Activated T-cell treated with anti-CD3 and anti-CD28 coated beads for 1 hour (primary cell): Measurements from ENCODE around the gene FHIT.

ENCODE experiments used
- DNase-seq: peaks from one replicate; pipeline ENCODE4 v3.0.0-alpha.2; 2020; ENCODE audit warnings: low read depth

Gene FHIT

DNA sequence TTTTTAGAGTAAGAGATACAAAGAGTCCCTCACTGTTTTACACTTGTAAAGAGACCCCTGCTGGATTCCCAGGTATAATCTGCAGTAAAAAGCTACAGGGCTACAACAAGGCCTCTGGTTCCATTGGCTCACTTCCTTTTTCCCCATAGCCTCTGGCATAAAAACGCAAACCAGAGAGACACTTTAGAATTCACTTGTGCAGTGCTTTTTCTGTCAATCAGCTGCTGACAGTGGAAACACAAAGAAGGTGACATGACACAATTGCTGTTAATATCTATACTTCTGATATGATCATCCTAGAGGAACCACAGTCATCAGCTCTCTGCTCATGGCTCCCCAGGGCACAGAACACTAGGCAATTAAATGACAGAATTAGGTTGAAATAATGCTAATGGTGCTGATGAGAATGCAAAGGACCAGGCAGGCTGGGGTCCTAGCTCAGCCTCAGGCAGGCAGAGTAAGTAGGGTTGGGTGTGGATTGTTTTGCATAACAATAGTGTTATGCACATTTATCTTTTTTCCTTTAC, 1533.5 kb downstream of the FHIT start:
- DNase-seq, result no peak

DNA sequence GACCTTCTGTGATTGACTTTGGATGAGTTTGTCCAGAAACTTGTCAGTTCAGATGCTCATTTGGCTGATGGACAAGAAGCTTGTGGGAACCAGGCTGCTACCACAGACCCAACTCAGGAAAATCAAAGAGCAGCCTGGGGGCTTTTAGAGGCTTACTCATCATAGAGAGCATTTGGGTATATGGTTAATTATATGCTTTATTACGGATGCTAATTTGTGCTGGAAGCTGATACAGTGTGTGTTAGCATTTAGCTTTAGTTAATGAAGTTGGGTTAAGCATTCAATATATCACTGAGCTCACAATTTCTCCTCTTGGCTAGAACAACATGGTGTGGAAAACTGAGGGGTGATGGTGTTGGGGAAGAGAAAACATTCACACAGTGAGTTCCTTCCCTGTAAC, 1537.2 kb downstream of the FHIT start:
- DNase-seq, result no peak

DNA sequence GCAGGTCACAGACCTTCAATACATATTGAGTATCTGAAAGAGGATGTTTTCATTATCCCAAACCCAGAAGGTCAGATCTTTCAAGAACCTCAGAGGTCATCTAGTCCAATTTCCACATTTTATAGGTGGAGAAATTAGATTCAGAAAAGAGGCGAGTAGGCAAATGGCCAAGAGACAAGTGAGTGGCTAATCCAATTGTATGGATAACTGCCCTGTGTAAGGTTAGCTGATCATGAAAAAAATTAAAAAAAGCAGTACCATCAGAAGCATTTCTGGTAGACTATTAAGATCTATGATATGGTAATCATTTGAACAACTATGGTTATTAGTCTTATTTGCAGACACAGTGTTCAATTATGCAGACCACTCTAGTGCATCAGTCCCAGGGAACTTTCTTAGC, 1540.7 kb downstream of the FHIT start:
- DNase-seq, result no peak

DNA sequence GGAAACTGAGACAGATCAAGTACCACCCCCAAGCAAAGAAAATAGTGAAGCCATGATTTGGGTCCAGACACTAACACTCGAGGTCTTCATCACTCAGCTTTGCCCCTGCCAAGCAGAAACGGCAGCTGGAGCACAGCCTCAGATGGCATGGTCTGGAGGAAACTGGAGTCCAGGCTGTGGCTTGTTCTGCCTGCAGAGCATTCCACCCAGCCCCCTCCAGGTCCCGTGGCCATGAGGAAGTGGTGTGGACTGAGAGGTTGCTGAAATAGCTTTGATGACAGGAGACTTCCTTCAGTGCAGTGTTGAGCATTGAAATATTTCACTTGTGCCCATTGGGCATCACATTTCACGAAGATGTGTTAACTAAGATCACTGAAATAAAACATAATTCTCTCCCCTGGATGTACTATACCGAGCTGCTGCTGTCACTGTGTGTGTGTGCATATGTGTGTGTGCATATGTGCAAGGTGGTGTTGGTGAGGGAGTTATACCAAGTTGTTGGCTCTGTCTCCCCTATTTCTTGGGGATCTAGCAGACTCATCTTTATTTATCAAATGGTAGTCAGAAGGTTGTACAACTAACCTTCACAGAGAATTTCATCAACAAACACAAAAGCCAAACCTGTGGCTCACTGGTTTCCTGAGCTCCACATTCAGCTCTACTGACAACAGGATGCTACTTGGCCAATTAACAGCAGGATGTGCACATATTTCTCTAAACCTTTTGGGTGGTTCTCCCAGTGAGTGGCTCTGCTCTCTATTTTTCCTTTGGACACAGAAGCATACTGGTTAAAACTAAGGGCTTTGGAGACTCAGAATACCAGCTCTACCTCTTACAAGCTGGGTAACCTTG, 1541.3 kb downstream of the FHIT start:
- no peak for DNase-seq

DNA sequence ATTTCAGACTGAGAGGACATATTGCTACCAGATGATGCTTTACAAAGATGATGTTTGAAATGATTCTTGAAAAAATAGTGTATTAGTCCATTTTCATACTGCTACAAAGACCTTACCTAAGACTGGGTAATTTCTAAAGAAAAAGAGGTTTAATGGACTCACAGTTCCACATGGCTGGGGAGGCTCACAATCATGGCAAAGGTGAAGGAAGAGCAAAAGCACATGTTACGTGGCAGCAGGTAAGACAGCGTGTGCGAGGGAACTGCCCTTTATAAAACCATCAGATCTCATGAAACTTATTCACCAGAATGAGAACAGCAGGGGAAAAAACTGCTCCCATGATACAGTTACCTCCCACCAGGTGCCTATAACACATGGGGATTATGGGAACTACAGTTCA, 1543.0 kb downstream of the FHIT start:
- DNase-seq, result no peak

DNA sequence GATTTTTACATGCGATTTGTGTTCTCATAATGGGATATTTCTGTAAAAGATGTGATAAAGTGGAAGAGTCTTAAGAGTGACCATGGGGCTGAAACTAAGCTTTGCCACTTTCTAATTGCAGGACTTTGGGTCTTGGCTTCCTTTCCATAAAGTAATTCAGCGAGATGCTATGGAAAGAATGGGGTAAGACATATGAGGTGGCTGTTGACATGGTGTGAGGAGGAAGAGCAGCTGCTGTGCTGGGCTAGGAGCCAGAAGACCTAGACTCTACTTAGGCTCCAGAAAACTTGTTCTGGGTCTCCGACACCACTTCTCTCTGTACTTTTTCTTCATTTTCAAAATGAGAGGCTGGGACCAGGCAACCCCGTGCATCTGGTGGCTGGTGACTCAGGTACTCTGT, 1547.0 kb downstream of the FHIT start:
- DNase-seq, result no peak

DNA sequence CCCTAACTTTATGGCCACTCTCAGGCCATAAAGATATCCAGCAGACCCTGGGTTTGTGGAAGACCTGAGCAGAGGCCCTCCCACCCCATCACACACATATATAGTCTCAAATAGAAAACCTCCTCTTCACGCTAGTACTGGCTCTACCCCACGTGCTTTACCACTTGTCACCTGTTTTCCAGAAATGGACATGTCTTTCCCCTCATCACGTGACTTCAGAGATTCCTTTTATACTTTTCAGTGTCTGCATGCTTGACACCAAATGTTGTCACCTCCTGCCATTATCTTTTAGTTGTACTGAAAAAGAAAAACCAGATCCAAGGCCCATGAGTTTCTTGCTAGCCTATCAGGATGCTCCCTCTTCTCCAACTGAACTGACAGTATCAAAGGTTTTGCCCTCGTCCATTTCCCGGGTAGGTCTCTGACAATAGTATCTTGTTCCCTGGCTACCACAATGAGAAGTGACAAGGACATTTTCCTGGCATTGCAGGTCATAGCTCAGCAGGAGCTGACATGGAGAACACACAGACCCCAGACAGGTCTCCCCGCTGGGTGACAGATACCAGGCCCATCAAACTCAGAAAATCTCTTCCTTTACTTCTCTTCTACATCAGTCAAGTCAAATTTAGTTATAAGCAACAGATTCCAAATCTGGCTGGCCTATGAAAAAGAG, 1551.5 kb downstream of the FHIT start:
- DNase-seq, result no peak
